ENCODE results near the gene SCRN2. TPM values are rescaled to one million over a fixed set of nuclear protein-coding genes. Genes with fewer than 3 reads are reported as not detected.

The SCRN2 gene
- total and polyA plus RNA-seq, 12 donors, result 6.3 to 136 (median 40.5) TPM

GRCh38 chr17:47864791-47865216 is 23.7 kb upstream of the SCRN2 start:
- intact Hi-C loops (cut with DNase I), result no loop called here

DNA sequence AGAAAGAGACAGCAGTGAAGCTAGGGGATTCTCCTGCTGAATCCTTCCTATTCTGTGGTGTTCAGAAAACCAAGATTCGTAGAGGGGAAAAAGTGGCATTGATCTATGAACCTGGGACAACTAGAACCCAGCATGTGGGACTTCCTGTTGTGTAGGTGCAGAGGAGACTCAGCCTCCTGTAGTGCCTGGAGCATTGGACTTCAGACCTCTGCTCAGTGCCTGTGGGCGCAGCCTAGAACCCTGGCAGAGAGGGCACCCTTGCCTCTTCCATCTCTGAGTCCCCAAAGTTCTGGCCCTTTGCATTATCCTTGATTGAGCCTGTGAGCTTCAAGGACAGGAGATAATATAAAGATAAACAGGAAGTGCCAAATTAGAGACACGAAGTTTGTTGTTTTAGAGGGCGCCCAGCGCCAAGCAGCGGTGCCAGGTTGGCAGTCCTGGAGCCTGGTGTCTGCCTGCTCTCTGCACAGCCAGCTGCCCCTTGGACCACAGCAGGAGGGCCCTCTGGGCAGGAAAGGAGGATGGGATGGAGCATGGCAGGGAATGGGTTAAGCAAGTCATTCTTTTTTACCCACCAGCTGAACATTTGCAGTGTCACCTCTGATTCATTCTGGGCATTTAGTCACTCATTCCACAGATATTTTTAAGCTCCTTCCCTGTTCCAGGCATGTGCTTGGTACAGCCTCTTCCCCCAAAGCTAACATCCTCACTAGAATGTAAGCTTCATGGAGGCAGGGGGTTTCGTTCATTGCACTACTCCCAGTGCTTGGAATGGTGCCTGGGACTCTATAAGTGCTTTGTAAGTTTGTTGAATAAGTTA is 21.8 kb upstream of the SCRN2 start:
- DNase-seq, result no peak
- peaks cover 3% of the 10 kb centered on the region for H3K27me3 ChIP-seq
- peaks cover 9 to 10% of the 10 kb centered on the region in 2 donors for H3K4me1 ChIP-seq (replicated peaks in 1 of 2)
- TF ChIP-seq CTCF (IDR thresholded peaks at IDR 0.05) (no peak), POLR2A (IDR thresholded peaks at IDR 0.05) (no peak)
- H3K36me3 ChIP-seq (replicated peaks in 1 of 2), result no peaks in the 10 kb centered on the region
- H3K27ac ChIP-seq, result peak overlapping the region in 2 of 5 donors; percentile 9 to 39
- no peaks in the 10 kb centered on the region for H3K9me3 ChIP-seq (replicated peaks in 1 of 3)
- H3K4me3 ChIP-seq, result no peak overlapping the region
- WGBS, 4 donors, result 52 to 70% (median 57%) methylated on average over 7 of the region's 7 CpGs
- intact Hi-C loops (cut with DNase I), result no loop called here

More at GRCh38 chr17:47864791-47865216, 23.7 kb upstream of the SCRN2 start:
- Histone ChIP-seq H3K4me3 (no peak overlapping the region), H3K9me3 (replicated peaks in 1 of 3) (no peaks in the 10 kb centered on the region), H3K4me1 (replicated peaks in 1 of 2) (peaks cover 9 to 10% of the 10 kb centered on the region in 2 donors), H3K27ac (no peak overlapping the region), H3K36me3 (replicated peaks in 1 of 2) (no peaks in the 10 kb centered on the region), H3K27me3 (peaks cover 8% of the 10 kb centered on the region)
- TF ChIP-seq POLR2A (IDR thresholded peaks at IDR 0.05) (no peak), CTCF (IDR thresholded peaks at IDR 0.05) (no peak)
- no peak for DNase-seq
- WGBS, 4 donors, result 48 to 68% (median 60%) methylated on average over 7 of the region's 7 CpGs

GRCh38 chr17:47860386-47860785 is 19.3 kb upstream of the SCRN2 start:
- no peak for DNase-seq
- Histone ChIP-seq H3K4me3 (no peak overlapping the region), H3K27me3 (peaks cover 9% of the 10 kb centered on the region), H3K9me3 (replicated peaks in 1 of 3) (no peaks in the 10 kb centered on the region), H3K36me3 (replicated peaks in 1 of 2) (no peaks in the 10 kb centered on the region), H3K4me1 (replicated peaks in 1 of 2) (peaks cover 9 to 10% of the 10 kb centered on the region in 2 donors), H3K27ac (no peak overlapping the region)
- intact Hi-C loops (cut with DNase I), result no loop called here
- WGBS, 4 donors, result 79 to 91% (median 86%) methylated on average over 5 of the region's 5 CpGs
- no peak for TF ChIP-seq CTCF (IDR thresholded peaks at IDR 0.05)
- no peak for TF ChIP-seq POLR2A (IDR thresholded peaks at IDR 0.05)

DNA sequence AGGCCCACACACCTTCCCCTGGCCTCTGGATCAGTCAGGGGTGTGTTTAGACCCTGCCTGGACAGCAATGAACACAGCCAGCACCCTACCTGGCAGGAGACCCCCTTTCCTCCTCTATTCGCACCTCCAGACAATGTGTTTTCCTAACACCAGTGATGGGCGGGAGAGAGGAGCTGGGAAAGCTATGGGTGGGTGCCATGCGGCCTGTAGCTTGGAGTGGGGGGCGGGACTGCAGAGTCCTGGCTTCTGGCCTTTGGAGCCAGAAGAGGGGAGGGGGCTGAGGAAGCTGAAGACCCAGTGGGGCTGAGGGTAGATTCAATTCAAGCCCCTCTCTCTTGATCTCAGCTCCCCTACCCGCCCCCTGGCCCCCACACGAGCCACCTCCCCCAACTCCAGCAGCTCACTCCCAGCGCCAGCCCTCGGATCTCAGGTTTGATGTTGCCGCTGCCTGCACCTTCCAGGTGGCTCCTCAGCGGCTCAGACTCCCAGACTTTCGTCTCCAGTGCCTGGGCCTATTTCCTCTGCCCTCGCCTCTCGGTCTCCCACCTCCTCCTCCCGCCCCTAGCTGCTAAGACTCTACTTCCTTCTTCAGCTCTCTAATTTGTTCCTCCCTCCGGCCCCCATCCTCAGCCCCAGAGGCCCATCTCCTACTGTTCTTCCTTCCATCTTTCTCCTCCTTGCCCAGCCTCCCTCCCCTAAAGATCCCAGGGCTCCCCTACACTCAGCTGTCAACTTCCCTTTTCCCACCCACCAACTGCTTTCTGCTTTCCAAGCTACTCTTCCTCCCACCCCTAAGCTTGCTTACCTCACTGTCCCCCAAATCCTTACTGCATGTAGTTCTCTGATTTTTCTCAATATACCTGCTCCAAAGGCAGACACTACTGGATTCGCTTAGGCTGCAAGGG is 16.7 kb upstream of the SCRN2 start:
- WGBS, 4 donors, result 75 to 84% (median 77%) methylated on average over 16 of the region's 16 CpGs
- Histone ChIP-seq H3K4me1 (replicated peaks in 1 of 2) (peaks cover 5 to 6% of the 10 kb centered on the region in 2 donors), H3K36me3 (replicated peaks in 1 of 2) (no peaks in the 10 kb centered on the region), H3K9me3 (replicated peaks in 1 of 3) (no peaks in the 10 kb centered on the region), H3K27me3 (peaks cover 35% of the 10 kb centered on the region), H3K4me3 (no peak overlapping the region), H3K27ac (no peak overlapping the region)
- no peak for DNase-seq
- intact Hi-C loops (cut with DNase I), result no loop called here
- TF ChIP-seq POLR2A (IDR thresholded peaks at IDR 0.05), result no peak
- no peak for TF ChIP-seq CTCF (IDR thresholded peaks at IDR 0.05)
